K562 (cell line): Measurements from ENCODE around the gene METAP1D. TPM values are rescaled to one million over a fixed set of nuclear protein-coding genes. Genes with fewer than 3 reads are reported as not detected.

Experiments used
- ATAC-seq: fragments of 200-7000 bp; cut with Tn5 transposase; 3 replicates; pipeline ENCODE4 v1.9.1; 2020; ENCODE audit warnings: moderate library complexity
- BruUV-seq: library from RNA; stranded (reverse); fragments of 400-500 nt; replicated peaks from 2 replicates; lab custom pipeline; 2021; lab: Mats Ljungman, UMichigan
- CTCF ChIA-PET: fragments of 300-600 bp; formaldehyde crosslinking; extraction: SDS; loops from one replicate; lab custom pipeline; 2021; ENCODE audit warnings: low intra/inter-chr PET ratio; lab: Yijun Ruan, JAX
- POLR2A ChIA-PET: fragments of 300-600, 350-650 bp; sonication (Branson Sonifier 250); formaldehyde crosslinking; extraction: SDS; loops from one replicate; lab custom pipeline; 2021; ENCODE audit warnings: antibody characterized with exemption, inconsistent platforms; lab: Yijun Ruan, JAX
- DNase-seq, 4 experiments: peaks; one replicate each; pipeline versions ENCODE4 v3.0.0 to v3.0.0-alpha.2; 2011 to 2018; ENCODE audit warnings: low spot score in 3 of 4, mixed read lengths in 3 of 4; ENCODE audit errors: extremely low read depth in 1 of 4
- FAIRE-seq: peaks from 2 replicates; lab custom pipeline; 2011; peaks lifted over from hg19 to GRCh38; lab: Jason Lieb, UNC
- H2AFZ ChIP-seq: 2 replicates; pipeline ENCODE4 v1.6.0; 2011; ENCODE audit warnings: low read depth, low read length, control low read depth, inconsistent platforms
- H3K27ac ChIP-seq: fragments of 200-600 bp; 3 replicates; pipeline ENCODE4 v1.8.0; 2011; ENCODE audit warnings: low read depth, mild to moderate bottlenecking, control low read depth, inconsistent platforms, low read length, moderate library complexity, mixed read lengths; ENCODE audit errors: extremely low read depth
- H3K27me3 ChIP-seq, 2 experiments: fragments of 300-600 bp in 1 of 2; 2 replicates in 1 of 2; 3 replicates in 1 of 2; pipeline versions ENCODE4 v1.6.0 to v1.8.0; 2011; ENCODE audit warnings: inconsistent platforms in 2 of 2, low read length in 2 of 2, mild to moderate bottlenecking in 1 of 2, mixed read lengths in 1 of 2, moderate library complexity in 1 of 2; ENCODE audit not compliant: control insufficient read depth in 2 of 2, insufficient read depth in 2 of 2
- H3K36me3 ChIP-seq: fragments of 300-600 bp; 3 replicates; pipeline ENCODE4 v1.8.0; 2011; ENCODE audit warnings: mild to moderate bottlenecking, low read length, inconsistent platforms; ENCODE audit not compliant: control insufficient read depth, insufficient read depth
- H3K4me1 ChIP-seq, 2 experiments: fragments of 200-600 bp in 1 of 2; replicated peaks in 1 of 2; 2 replicates in 1 of 2; 3 replicates in 1 of 2; pipeline versions ENCODE4 v1.5.1 to v1.8.0; 2011; ENCODE audit warnings: inconsistent platforms in 2 of 2, low read length in 2 of 2, mild to moderate bottlenecking in 1 of 2, mixed read lengths in 1 of 2, moderate library complexity in 1 of 2; ENCODE audit not compliant: control insufficient read depth in 2 of 2, insufficient read depth in 2 of 2
- H3K4me2 ChIP-seq: 2 replicates; pipeline ENCODE4 v1.6.1; 2011; ENCODE audit warnings: low read length, control low read depth, inconsistent platforms, mixed read lengths; ENCODE audit not compliant: insufficient read depth
- H3K4me3 ChIP-seq: fragments of 200-600 bp; sonication (generic), shearing (Covaris generic); 2 replicates; pipeline ENCODE4 v1.5.1; 2016; ENCODE audit warnings: control low read depth, inconsistent platforms
- H3K79me2 ChIP-seq: fragments of 200-600 bp; 3 replicates; pipeline ENCODE4 v1.8.0; 2011; ENCODE audit warnings: low read length, inconsistent platforms; ENCODE audit not compliant: control insufficient read depth, insufficient read depth
- H3K9ac ChIP-seq, 2 experiments: 2 replicates each; pipeline versions ENCODE4 v1.6.0 to v1.6.1; 2011; ENCODE audit warnings: low read depth in 2 of 2, low read length in 2 of 2, control low read depth in 1 of 2, inconsistent platforms in 1 of 2, mild to moderate bottlenecking in 1 of 2, mixed read lengths in 1 of 2; ENCODE audit not compliant: insufficient read depth in 1 of 2
- H3K9me1 ChIP-seq: one replicate; pipeline ENCODE4 v1.6.0; 2011; ENCODE audit warnings: inconsistent platforms, mild to moderate bottlenecking, low read length, moderate library complexity; ENCODE audit not compliant: control insufficient read depth, insufficient read depth
- H3K9me3 ChIP-seq: replicated peaks from 2 replicates; pipeline ENCODE4 v1.5.1; 2011; ENCODE audit warnings: low read depth, low read length, inconsistent platforms; ENCODE audit not compliant: control insufficient read depth, insufficient read depth
- H4K20me1 ChIP-seq: replicated peaks from 2 replicates; pipeline ENCODE4 v1.6.1; 2011; ENCODE audit warnings: low read length, inconsistent platforms, mixed read lengths; ENCODE audit not compliant: control insufficient read depth, insufficient read depth
- CREB1 ChIP-seq, 2 experiments: sonication (generic) in 1 of 2; formaldehyde crosslinking in 1 of 2; IDR thresholded peaks; 2 replicates each; pipeline versions ENCODE4 v1.6.1 to v1.8.0; 2012 to 2022; ENCODE audit warnings: inconsistent platforms in 1 of 2, mild to moderate bottlenecking in 1 of 2, missing genetic modification reagents in 1 of 2, moderate library complexity in 1 of 2
- FOXK2 ChIP-seq, 2 experiments: fragments of 450-650 bp; IDR thresholded peaks in 1 of 2; conservative IDR thresholded peaks in 1 of 2; 2 replicates each; pipeline ENCODE4 v1.6.1; 2016; ENCODE audit warnings: low read depth in 2 of 2, mild to moderate bottlenecking in 1 of 2
- HCFC1 ChIP-seq: IDR thresholded peaks from 2 replicates; pipeline ENCODE4 v1.6.1; 2012; ENCODE audit warnings: low read depth, low read length, improper control_type of control experiment
- HDAC2 ChIP-seq: fragments of 450-650 bp; IDR thresholded peaks from 2 replicates; pipeline ENCODE4 v1.6.1; 2016; ENCODE audit warnings: mild to moderate bottlenecking
- JUN ChIP-seq, 2 experiments: sonication (generic) in 1 of 2; formaldehyde crosslinking in 1 of 2; IDR thresholded peaks; 2 replicates each; pipeline versions ENCODE4 v1.6.1 to v1.8.0; 2012 to 2022; ENCODE audit warnings: borderline replicate concordance in 2 of 2, mild to moderate bottlenecking in 2 of 2, improper control_type of control experiment in 1 of 2, low read depth in 1 of 2, low read length in 1 of 2, missing genetic modification reagents in 1 of 2
- OTX1 ChIP-seq: fragments of 450-650 bp; formaldehyde crosslinking; IDR thresholded peaks from 2 replicates; pipeline ENCODE4 v1.4.0; 2022; ENCODE audit warnings: mild to moderate bottlenecking
- PURB ChIP-seq: sonication (generic); formaldehyde crosslinking; IDR thresholded peaks from 2 replicates; pipeline ENCODE4 v1.9.0; 2021; ENCODE audit warnings: low read depth, mild to moderate bottlenecking, missing genetic modification reagents
- TSC22D4 ChIP-seq: fragments of 450-650 bp; IDR thresholded peaks from 2 replicates; pipeline ENCODE4 v1.6.1; 2016; ENCODE audit warnings: missing genetic modification characterization, missing biosample characterization, control low read depth
- XRCC3 ChIP-seq: fragments of 450-650 bp; IDR thresholded peaks from 2 replicates; pipeline ENCODE4 v1.6.1; 2017; ENCODE audit warnings: mild to moderate bottlenecking, moderate library complexity
- ZNF239 ChIP-seq: fragments of 250-450 bp; sonication (Bioruptor Pico); IDR thresholded peaks from 2 replicates; pipeline ENCODE4 v1.4.0; 2020; ENCODE audit warnings: mild to moderate bottlenecking
- ZNF584 ChIP-seq: fragments of 200-800 bp; sonication (Bioruptor generic); IDR thresholded peaks from 2 replicates; pipeline ENCODE4 v1.6.1; 2016; ENCODE audit warnings: low read depth, mild to moderate bottlenecking, missing genetic modification characterization, missing compliant biosample characterization
- ZNF785 ChIP-seq: fragments of 250-450 bp; sonication (Bioruptor Pico); IDR thresholded peaks from 2 replicates; pipeline ENCODE4 v1.4.0; 2020; ENCODE audit warnings: mild to moderate bottlenecking
- WGBS: fragments of 100-300 bp; shearing (Covaris generic); methylation state at CpG from one replicate; pipeline ENCODE4 v1.1.6; 2016; ENCODE audit warnings: low coverage, mixed read lengths; ENCODE audit not compliant: insufficient coverage; ENCODE audit errors: missing lambda C conversion rate; 5-methylcytosine and 5-hydroxymethylcytosine counted together
- in situ Hi-C: fragments of 300-500 bp; cut with MboI; formaldehyde crosslinking; loops from 4 replicates; pipeline ENCODE4 v1.15.0; 2018; ENCODE audit warnings: inconsistent platforms, mixed read lengths
- intact Hi-C: fragments of 100-400 bp; cut with micrococcal nuclease; formaldehyde crosslinking; loops from 2 replicates; pipeline ENCODE4 v1.14.2; 2022
- polyA plus RNA-seq, 8 experiments: library from polyadenylated mRNA; depleted of rRNA in 4 of 8; stranded (reverse) in 5 of 8; unstranded in 3 of 8; fragments of >200 nt; fragmentation: Nextera tagmentation in 2 of 8; fragmentation: Illumina TruSeq in 1 of 8; extraction: Ambion mirVana in 2 of 8; extraction: Trizol in 1 of 8; gene quantifications; 2 replicates each; pipeline versions ENCODE4 v1.2.1 to v1.2.3, GENCODE V29; 2011 to 2014; ENCODE audit warnings: inconsistent platforms in 1 of 8, missing spikeins in 1 of 8
- total RNA-seq, 7 experiments: library from RNA; depleted of rRNA in 6 of 7; stranded (reverse); fragments of >200 nt in 6 of 7; fragmentation: Illumina TruSeq in 2 of 7; extraction: Trizol in 2 of 7; gene quantifications; 2 replicates each; pipeline versions ENCODE4 v1.2.1 to v1.2.3, GENCODE V29; 2011 to 2021; ENCODE audit warnings: low replicate concordance in 1 of 7
- TF ChIP-seq, protein P1 (sequence below): fragments of 250-450 bp; sonication (Bioruptor Pico); IDR thresholded peaks from 2 replicates; pipeline ENCODE4 v1.8.0; 2022; ENCODE audit warnings: inconsistent platforms
- TF ChIP-seq, protein P2 (sequence below): fragments of 450-650 bp; formaldehyde crosslinking; IDR thresholded peaks from 2 replicates; pipeline ENCODE4 v1.4.0; 2020; ENCODE audit warnings: mild to moderate bottlenecking, moderate library complexity
- TF ChIP-seq, protein P3 (sequence below): fragments of 450-650 bp; IDR thresholded peaks from 2 replicates; pipeline ENCODE4 v1.6.1; 2016; ENCODE audit warnings: borderline replicate concordance

METAP1D gene
- total and polyA plus RNA-seq, 9 of the 15 experiments (the other 6 are each of a cell fraction or from before 2014, with no cell fraction given), result 8.0 to 23.4 (median 15.7) TPM

DNA sequence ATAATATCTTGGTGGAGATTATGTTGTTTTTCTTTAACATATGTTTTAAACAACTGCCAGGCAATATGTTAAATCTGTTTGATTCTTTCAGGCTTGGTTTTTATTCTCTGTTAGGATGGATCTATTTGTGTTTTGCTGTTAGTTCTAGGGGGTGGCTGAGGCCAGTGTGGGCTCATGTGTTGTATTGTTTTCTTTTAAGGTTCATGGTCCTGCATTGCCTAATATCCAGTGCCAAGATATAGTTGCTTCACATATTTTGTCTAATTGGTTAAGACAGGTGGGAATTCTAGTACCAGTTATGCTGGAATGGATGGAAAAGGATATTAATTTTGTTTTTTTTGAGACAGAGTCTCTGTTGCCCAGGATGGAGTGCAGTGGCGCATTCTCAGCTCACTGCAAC, 7.6 kb downstream of the METAP1D start:
- FAIRE-seq, result no peak
- H3K27ac ChIP-seq, result no peak overlapping the region
- CTCF ChIA-PET, result no interaction called here
- WGBS, result 100% methylated on average over 1 of the region's 1 CpG
- H2AFZ ChIP-seq, result no peak overlapping the region
- no peak overlapping the region for H3K9ac ChIP-seq
- no TSS peak for BruUV-seq
- no peak overlapping the region for H3K4me2 ChIP-seq
- no peaks in the 10 kb centered on the region for H3K36me3 ChIP-seq
- no peak for ATAC-seq
- no peaks in the 10 kb centered on the region for H3K27me3 ChIP-seq
- H3K9me3 ChIP-seq, result no peaks in the 10 kb centered on the region
- POLR2A ChIA-PET, result no interaction called here
- no peaks in the 10 kb centered on the region for H3K9me1 ChIP-seq
- intact Hi-C loops, result no loop called here
- no peak overlapping the region for H3K4me3 ChIP-seq
- no peak for DNase-seq
- H4K20me1 ChIP-seq, result no peaks in the 10 kb centered on the region
- in situ Hi-C loops, result no loop called here
- H3K79me2 ChIP-seq, result no peaks in the 10 kb centered on the region
- H3K4me1 ChIP-seq, result peaks cover 0 to 3% of the 10 kb centered on the region in 2 experiments; a peak in 2 of 5 replicates
- TF ChIP-seq TSC22D4 (tag) (no peak), ZNF239 (CRISPR knock-in tag) (no peak), ZNF785 (CRISPR knock-in tag) (no peak), JUN (IDR thresholded peaks at IDR 0.05; ENCODE audit: borderline replicate concordance, low read depth, low read length) (no peak), JUN (CRISPR knock-in tag; IDR thresholded peaks at IDR 0.05; ENCODE audit: borderline replicate concordance) (no peak), XRCC3 (no peak), CREB1 (IDR thresholded peaks at IDR 0.05) (no peak), CREB1 (CRISPR knock-in tag; IDR thresholded peaks at IDR 0.05) (no peak), PURB (no peak), HCFC1 (no peak), HDAC2 (no peak), ZNF584 (CRISPR knock-in tag) (no peak), OTX1 (CRISPR knock-in tag) (no peak), FOXK2 (conservative IDR thresholded peaks at IDR 0.05 in 1 of 2, IDR thresholded peaks at IDR 0.05 in 1 of 2; ENCODE audit: low read depth in 2 of 2) (no peak)
- TF ChIP-seq, protein P1, sequence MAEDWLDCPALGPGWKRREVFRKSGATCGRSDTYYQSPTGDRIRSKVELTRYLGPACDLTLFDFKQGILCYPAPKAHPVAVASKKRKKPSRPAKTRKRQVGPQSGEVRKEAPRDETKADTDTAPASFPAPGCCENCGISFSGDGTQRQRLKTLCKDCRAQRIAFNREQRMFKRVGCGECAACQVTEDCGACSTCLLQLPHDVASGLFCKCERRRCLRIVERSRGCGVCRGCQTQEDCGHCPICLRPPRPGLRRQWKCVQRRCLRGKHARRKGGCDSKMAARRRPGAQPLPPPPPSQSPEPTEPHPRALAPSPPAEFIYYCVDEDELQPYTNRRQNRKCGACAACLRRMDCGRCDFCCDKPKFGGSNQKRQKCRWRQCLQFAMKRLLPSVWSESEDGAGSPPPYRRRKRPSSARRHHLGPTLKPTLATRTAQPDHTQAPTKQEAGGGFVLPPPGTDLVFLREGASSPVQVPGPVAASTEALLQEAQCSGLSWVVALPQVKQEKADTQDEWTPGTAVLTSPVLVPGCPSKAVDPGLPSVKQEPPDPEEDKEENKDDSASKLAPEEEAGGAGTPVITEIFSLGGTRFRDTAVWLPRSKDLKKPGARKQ (CRISPR knock-in tag), result no peak
- TF ChIP-seq, protein P2, sequence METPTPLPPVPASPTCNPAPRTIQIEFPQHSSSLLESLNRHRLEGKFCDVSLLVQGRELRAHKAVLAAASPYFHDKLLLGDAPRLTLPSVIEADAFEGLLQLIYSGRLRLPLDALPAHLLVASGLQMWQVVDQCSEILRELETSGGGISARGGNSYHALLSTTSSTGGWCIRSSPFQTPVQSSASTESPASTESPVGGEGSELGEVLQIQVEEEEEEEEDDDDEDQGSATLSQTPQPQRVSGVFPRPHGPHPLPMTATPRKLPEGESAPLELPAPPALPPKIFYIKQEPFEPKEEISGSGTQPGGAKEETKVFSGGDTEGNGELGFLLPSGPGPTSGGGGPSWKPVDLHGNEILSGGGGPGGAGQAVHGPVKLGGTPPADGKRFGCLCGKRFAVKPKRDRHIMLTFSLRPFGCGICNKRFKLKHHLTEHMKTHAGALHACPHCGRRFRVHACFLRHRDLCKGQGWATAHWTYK (CRISPR knock-in tag), result no peak
- TF ChIP-seq, protein P3, sequence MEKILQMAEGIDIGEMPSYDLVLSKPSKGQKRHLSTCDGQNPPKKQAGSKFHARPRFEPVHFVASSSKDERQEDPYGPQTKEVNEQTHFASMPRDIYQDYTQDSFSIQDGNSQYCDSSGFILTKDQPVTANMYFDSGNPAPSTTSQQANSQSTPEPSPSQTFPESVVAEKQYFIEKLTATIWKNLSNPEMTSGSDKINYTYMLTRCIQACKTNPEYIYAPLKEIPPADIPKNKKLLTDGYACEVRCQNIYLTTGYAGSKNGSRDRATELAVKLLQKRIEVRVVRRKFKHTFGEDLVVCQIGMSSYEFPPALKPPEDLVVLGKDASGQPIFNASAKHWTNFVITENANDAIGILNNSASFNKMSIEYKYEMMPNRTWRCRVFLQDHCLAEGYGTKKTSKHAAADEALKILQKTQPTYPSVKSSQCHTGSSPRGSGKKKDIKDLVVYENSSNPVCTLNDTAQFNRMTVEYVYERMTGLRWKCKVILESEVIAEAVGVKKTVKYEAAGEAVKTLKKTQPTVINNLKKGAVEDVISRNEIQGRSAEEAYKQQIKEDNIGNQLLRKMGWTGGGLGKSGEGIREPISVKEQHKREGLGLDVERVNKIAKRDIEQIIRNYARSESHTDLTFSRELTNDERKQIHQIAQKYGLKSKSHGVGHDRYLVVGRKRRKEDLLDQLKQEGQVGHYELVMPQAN, result no peak
